ENCODE results near the gene ZNF213.

- TF ChIP-seq GATA3 (IDR thresholded peaks at IDR 0.05; ENCODE audit: low read depth, low read length) (no peak), GATA2 (IDR thresholded peaks at IDR 0.05; ENCODE audit: low read depth, low read length) (no peak)
These were observed 15.5 kb upstream of the ZNF213 start for GRCh38 chr16:3119286-3119685.

Measured in SH-SY5Y (cell line).